ENCODE measurements around the gene C5orf15. TPM values are rescaled to one million over a fixed set of nuclear protein-coding genes. Genes with fewer than 3 reads are reported as not detected.

Gene C5orf15
- total RNA-seq, 1 donor from 2014 or later, result 22.5 TPM

DNA sequence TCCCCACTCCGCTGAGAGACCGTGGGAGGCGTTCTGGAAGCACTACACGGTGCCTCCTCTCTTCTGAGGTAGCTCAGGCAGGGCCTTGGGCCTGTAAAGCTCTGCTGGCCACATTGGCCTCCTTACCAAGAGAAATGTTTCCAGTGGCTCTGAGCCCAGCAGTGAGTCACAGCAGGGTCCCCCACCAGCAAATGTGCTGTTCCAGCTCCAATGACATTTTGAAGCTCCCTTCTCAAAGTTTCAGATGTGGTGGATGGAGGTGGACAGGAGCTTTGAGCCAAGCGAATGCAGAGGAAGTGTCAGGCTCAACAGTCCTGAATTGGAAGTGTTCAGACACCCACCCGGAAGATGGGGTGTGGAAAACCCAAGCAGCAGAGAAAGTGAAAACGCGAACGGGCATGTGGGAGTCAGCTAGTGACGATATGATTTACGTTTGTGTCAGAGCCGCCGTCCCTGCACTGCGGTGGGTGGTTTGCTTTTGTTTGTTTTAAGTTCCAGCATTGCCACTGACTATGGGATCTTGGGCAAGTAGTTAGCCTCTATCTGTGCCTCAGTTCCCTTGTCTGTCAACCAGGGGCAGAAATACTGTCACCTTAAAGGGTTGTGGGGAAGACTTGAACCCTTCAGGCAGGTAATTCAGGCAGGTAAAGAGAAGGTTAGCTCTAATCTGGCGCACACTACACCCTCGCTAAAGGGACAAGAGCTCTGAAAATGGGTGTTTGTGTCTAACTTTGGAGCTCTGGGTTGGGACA, 38.2 kb downstream of the C5orf15 start:
- intact Hi-C loops (cut with DNase I), result loop anchor here (10.0 kb wide), 1 partner anchor 815 kb away; no protein-coding TSS in a partner anchor
- no peak for DNase-seq (ENCODE audit: low spot score)

DNA sequence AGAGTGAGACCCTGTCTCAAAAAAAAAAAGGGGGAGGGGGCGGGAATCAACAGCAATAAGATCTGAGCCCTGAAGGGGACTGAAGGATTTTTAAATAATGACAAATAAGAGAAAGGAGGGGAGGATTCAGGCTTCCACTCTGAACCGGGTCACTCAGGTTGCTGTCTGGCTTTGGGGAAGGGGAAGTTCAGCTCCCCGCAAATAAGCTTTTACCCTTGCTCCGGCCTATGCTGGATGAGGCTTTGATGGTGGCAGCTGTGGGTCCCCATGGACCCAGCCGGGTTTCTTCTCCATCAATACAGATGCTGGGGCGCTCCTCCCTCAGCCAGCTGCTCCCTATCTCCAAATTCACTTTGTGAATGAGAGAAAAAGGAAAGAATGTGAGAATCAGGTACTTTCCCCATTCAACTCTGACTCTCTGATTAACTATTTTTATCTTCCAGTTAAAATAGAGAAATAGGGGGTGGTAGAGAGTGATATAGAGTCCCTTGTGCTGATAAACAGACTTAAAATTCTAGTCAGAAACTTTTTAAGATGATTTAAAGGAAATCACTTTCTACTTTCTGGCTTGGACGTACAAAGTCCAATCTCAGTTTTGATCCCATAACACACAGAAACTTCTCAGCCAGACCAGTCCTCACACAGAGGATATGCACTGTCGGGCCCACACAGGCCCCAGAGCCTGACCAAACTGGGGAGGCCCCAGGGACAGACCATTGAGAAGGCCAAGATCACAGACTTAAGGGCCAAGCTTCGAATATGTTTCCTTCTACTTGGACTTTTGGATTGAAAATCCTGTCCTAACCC, 39.6 kb downstream of the C5orf15 start:
- intact Hi-C loops (cut with DNase I), result no loop called here
- DNase-seq (ENCODE audit: low spot score), result no peak

DNA sequence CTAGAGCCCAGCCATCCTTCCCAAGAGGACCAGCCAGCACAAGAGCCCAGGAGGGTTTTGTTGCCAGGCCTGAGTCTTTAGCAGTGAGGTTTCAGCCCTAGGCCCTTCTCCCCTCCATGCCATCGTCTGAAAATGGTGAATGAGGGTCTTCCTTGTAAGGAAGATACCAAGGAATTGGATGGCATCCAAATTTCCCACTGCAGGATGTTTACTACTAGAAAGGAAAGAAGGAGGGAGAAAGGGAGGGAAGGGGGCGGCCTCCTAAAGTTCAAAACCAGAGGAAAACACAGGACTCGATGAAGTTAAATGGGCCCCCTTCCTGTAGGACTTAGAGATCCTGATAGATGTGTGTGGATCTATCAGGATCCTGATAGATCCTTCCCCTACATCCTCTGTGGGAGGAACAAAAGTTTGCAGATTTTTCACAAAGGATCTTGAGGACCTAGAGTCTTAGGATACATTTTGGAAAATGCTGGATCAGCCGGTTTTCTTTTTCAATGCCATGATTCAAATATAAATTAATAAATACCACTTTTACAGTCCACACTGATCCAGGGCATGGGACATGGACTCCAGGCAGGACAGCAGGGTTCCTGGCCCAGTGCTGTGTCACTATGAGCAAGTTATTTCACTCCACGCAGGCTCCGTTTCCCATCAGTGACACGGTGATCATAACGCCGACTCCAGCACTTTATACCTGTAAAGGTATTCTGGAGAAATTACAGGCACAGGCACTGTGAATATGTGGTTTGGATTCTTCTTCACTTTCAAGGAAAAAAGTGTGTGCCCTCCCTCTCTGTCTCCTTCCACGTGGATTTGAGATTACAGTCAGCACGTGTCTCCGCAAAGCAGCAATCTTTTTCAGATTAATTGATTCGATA, 40.9 kb downstream of the C5orf15 start:
- no peak for DNase-seq (ENCODE audit: low spot score)
- intact Hi-C loops (cut with DNase I), result no loop called here

DNA sequence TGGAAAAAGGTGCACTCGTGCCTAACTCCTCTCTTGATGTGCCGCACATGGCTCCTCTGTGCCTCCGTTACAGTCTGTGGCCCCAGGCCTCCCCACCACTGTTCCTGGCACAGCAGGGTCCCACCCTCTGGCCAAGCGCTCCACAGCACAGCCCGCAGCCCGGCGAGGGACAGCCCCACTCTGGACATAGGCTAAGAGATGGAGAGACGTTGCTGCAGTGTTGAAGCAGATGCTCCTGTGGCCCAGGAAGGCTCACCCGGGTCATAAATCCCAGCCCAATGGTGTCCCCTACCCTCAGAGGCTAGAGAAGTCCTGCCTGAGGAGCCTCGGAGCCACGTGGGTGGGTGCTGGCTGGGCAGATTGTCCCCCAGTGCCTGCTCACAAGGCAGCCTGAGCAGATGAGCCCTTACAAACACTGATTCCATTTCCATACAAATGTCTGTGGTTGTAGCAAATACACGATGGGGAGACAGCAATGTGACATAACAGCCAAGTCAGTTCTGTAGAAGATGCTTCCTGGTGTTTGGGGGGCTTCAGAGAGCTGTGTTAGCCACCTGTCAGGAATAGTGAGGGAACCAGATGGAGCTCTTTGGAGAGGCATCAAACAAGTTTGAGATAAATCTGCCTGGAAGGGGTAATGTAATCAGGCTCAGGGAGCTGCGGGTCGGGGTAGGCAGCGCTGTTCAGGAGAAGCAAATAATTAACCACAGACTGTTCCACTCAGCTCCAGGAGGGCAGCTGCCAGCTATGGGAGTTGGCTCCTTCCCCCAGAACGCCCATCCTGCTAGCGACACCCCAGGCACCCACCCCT, 41.7 kb downstream of the C5orf15 start:
- intact Hi-C loops (cut with DNase I), result no loop called here
- no peak for DNase-seq (ENCODE audit: low spot score)

DNA sequence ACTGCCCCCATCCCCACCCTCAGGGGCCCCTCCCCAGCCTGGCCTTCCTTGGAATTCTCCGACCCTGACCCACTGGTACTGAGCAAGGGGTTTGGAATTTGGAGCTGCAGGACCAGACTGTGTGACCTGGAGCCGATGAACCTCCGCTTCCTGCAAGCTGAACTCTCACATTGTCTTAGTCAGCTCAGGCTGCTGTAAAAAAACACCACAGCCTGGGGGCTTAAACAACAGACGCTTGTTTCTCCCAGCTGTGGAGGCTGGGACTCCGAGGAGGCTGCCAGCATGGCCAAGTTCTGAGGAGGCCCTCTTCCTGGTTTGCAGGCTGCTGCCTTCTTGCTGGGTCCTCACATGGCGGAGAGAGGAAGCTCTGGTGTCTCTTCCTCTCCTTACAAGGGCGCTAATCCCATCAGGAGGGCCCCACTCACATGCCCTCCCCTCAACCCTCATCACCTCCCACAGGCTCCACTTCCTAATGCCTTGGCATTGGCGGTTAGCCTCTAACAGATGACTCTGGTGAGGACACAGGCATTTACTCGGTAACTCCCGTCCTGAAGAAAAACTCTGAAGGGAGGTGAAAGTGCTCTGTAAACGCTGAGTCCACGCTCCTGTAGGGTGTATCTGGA, 42.4 kb downstream of the C5orf15 start:
- intact Hi-C loops (cut with DNase I), result no loop called here
- no peak for DNase-seq (ENCODE audit: low spot score)

DNA sequence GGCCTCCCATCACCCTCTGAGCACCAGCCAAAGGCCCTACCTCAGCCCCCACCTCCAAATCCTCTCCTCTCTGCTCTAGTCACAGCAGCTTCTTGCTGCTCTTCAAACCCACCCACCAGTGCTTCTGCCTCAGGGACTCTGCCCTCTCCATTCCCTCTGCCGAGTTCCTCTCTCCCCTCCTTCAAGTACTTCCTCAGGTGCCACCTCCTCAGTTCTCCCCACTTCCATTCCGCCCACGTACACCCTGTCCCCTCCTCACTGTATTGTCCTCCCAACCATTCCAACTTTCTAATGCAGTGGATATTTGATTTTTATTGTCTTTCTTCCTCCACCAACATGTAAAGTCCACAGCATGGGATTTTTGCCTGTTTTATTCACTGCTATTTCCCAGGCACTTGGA, 43.2 kb downstream of the C5orf15 start:
- DNase-seq (ENCODE audit: low spot score), result no peak
- intact Hi-C loops (cut with DNase I), result no loop called here

DNA sequence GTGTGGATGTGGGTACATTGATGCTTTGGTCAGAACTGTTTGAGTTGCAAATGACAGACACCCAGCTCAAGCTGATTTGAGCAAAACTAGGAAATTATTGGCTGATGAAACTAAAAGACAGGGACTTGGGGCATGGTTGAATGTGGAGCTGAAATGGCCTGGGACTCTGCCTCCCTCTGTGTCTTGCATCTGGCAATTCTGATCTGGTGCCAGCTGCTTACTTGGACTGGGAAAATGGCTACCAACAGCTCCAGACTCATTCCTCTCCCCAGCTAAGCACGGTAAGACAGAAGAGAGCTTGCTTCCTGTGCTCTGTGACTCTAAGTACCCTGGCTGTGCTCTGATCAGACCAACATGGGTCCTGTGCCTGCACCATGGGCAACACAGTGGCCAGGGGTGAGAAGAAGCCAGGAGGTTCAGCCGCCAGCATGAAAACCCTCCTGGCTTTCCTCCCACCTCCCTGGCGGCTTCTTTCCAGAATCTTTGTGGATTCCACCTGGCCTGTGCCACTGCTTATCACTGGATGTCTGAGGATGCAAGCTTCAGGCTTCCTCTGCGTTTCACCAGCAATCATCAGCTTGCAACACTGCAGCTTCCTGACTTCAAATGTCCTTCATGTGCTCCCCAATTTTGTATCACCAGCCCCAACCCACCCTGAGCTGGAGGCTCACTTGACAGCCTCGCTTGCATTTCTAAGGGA, 44.1 kb downstream of the C5orf15 start:
- intact Hi-C loops (cut with DNase I), result no loop called here

DNA sequence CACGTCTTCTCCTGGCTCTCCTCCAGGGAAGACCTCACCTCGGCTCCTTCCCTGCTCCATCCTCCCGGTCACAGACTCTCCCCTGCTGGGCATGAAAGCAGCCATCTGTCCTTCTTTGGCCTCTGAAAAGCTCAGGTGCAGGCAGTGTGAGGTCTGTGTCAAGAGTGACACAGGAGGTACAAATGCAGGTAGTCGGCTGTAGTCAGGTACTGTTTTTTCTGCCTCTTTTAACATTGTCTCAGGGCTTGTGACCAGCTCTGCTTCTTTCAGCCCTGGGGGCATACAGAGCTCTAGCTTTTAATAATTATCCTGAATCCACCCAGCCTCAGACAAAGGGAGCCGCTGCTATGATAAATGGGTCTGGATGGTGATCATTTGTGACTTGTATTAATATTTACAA, 46.4 kb downstream of the C5orf15 start:
- intact Hi-C loops (cut with DNase I), result no loop called here

More for the DNA sequence above, 44.1 kb downstream of the C5orf15 start:
- no peak for DNase-seq (ENCODE audit: low spot score)

DNA sequence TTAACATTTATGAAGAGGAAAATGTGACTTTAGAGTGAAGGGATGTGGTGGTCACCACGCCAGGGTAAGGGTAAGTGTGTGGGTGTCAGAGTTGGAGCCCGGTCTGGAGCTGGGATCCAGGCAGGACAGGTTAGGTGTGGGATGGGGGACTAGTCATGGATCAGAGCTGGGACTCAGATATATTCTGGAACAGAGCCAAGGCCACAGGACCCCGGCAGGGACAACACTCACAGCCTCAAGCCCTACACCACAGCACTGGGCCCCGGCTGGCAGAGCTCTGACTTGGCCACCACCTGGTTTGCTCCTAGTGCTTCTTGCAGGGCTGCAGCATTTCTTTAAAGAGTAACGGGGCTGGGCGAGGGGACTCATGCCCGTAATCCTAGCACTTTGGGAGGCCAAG, 47.4 kb downstream of the C5orf15 start:
- DNase-seq (ENCODE audit: low spot score), result no peak
- intact Hi-C loops (cut with DNase I), result no loop called here

More for the DNA sequence above, 46.4 kb downstream of the C5orf15 start:
- DNase-seq (ENCODE audit: low spot score), result no peak

DNA sequence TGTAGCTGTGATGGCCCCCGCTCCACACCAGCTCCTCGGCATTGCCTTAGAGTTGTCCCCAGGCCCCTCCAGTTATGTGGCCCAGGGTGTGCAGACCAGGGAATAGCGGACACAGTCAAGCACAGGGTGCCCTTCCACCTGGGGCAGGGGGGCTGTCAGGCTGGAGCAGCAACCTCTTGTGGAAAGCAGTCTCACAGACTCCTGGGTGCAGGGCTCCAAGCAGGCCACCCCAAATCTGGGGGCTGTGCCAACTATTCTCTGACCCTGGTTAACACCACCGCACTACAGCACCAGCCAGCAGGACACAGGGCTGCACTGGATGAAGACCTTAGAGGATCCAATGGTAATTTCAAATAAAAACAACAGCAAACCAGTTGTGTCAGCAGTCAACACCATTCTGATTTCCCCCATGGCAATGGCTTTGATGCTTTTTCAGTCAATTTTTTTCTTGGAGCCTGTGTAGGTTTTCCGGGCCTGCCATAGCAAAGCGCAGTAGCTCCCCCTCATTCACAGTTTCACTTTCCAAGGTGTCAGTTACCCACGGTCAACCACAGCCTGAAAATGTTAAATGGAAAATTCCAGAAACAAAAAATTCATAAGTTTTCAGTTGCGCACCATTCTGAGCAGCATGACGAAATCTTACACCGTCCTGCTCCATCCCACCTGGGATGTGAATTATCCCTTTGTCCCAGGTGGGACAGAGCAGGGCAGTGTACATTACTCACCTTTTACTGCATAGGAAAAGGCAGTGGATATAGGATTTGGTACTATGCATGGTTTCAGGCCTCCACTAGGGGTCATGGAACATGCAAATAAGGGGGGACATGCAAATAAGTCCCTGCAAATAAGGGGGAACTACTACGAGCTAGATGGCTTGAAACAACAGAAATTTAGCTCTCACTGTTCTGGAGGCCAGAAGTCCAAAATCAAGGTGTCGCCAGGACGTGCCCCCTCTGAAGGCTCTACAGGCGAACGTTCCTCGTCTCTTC, 49.0 kb downstream of the C5orf15 start:
- intact Hi-C loops (cut with DNase I), result no loop called here
- DNase-seq (ENCODE audit: low spot score), result no peak

DNA sequence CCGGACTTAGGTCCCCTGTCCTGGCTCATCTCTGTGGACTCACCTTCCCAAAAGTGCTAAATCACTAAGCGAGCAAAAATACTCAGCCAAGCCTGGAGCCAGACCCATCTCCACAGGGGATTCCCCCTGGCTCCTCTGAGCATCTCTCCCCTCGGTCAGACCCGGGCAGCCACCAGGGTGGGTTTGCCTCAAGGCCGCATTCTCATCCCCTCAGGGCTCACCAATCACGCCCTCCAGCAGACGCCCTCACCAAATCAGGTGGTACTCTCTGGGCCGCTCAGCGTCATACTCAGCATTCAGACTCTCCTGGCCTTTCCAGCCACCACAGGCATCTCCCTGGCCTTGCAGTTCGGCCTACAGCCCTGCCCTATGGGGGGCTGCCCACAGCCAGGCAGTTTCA, 49.7 kb downstream of the C5orf15 start:
- no peak for DNase-seq (ENCODE audit: low spot score)
- intact Hi-C loops (cut with DNase I), result no loop called here

DNA sequence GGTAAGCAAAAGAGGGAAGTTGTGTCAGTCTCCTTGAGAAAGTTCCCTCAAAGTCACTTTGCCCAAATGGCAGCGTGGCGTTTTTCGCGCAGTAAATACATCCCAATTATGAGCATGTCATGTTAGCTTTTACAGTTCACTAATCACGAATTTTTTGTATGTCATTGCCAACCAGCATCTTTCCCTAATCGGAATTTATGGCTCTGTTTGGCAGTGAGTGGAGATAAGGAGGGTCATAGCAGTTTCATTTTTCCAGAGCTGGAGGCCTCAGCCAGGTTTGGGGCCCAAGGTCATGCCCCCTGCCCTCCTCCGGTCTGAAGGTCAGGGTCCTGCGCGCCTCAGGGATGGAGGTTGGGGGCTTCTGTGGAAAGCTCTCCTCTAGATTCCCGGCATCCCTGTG, 50.1 kb downstream of the C5orf15 start:
- no peak for DNase-seq (ENCODE audit: low spot score)
- intact Hi-C loops (cut with DNase I), result no loop called here

DNA sequence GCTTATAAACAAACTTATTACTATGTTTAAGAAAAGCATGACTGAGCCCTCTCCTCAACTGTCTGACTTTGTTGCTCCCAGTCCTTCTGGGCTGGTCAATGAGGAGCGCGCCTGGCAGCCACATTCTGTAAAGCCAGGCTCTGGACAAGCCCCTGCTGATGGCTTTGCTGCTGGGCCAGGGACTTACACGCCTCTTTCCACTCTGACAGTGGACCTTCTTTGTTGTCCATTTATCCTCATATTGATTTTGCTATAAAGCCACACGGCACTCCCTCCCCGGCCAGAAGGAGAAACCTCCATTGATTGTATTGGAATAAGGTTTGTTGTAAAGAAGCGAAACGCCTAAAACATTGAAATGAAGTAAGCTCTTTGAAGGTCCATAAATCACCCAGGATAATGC, 50.6 kb downstream of the C5orf15 start:
- intact Hi-C loops (cut with DNase I), result no loop called here
- DNase-seq (ENCODE audit: low spot score), result no peak

DNA sequence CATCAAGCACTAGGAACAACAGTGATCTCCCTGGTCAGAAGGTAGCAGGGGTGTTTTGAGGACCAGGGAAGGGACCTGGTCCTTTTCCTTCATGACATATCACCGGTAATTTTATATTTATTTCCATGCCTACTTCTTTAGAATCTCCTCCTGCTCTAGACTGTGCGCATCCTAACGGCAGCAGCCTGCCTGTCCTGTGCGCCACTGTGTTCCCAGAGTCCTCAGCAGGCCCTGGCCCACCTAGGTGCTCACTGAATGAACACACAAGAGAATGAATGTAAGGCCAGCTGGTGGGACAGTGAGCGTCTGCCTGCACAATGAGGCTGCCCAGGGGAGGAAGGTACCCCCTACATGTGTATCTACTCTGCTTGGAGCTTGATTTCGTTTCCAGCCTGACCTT, 51.5 kb downstream of the C5orf15 start:
- intact Hi-C loops (cut with DNase I), result no loop called here

DNA sequence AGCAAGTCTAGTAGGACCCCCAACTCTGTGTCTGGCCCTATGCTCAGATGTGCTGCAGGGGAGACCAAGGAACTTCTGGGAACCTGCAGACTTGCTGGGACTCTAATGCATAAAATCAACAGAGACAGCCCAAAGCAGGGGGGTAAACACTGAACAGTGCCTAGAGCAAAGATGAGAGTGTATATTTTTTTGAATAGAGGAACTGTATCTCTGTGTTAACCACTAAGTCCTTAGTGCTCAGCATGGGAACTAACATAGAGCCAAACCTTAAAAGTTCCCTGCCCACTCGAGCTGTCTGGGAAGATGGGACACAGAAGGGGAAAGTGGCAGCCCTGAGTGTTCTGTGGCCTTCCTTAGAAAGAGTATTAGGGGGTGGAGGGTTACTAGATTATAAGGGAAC, 51.9 kb downstream of the C5orf15 start:
- intact Hi-C loops (cut with DNase I), result no loop called here

More for the DNA sequence above, 51.5 kb downstream of the C5orf15 start:
- DNase-seq (ENCODE audit: low spot score), result no peak

DNA sequence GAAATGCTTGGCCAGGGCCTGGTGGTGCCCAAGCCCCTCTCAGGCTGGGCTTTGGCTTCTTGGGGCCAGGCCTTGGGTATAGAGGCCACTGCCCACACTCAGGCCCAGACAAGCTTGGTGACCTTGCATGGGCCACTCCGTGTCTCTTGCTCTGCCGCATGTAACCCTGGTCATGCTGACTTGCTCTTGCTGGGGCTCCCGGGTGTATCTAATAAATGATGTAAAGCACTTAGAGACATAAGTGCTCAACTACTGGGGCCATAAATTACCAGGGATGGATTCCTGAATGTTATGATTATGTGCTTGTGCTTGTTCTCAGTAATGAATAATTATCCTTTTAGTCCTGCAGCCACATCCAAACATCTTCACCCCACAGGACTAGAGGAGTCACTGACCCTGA, 54.0 kb downstream of the C5orf15 start:
- intact Hi-C loops (cut with DNase I), result no loop called here
- DNase-seq (ENCODE audit: low spot score), result no peak

More for the DNA sequence above, 51.9 kb downstream of the C5orf15 start:
- no peak for DNase-seq (ENCODE audit: low spot score)

All from cardiac septum (tissue), 1 donor.